Stimulated activated CD8-positive, alpha-beta memory T cell treated with anti-CD3 and anti-CD28 coated beads, Interleukin-7, amount 100 ng/mL, for 1 hour (primary cell): ENCODE results near the gene HSD17B12.
"Not testable (repeated sequence)": the region's sequence is repeated elsewhere in the genome, so short reads cannot be mapped to it uniquely, and the experiment has no call there.

ENCODE experiments used
- DNase-seq, 2 donors: peaks; one replicate each; pipeline ENCODE4 v3.0.0-alpha.2; 2020; ENCODE audit warnings: low read depth in 2 of 2

Gene HSD17B12

GRCh38 chr11:43738600-43739409, 58.3 kb downstream of the HSD17B12 start:
- no peak for DNase-seq

- DNase-seq: no peak
Measured at GRCh38 chr11:43746670-43747069, 66.1 kb downstream of the HSD17B12 start.

- no peak for DNase-seq
Measured at GRCh38 chr11:43747130-43747802, 66.7 kb downstream of the HSD17B12 start.

GRCh38 chr11:43748095-43748494, 67.6 kb downstream of the HSD17B12 start:
- no peak for DNase-seq

GRCh38 chr11:43751726-43752125, 71.2 kb downstream of the HSD17B12 start:
- DNase-seq: no peak

GRCh38 chr11:43756575-43756974, 76.0 kb downstream of the HSD17B12 start:
- no peak for DNase-seq

- no peak for DNase-seq
Measured at GRCh38 chr11:43758927-43759326, 78.4 kb downstream of the HSD17B12 start.

- no peak for DNase-seq
Measured at GRCh38 chr11:43760902-43761301, 80.4 kb downstream of the HSD17B12 start.

- no peak for DNase-seq
Measured at GRCh38 chr11:43765194-43765593, 84.7 kb downstream of the HSD17B12 start.

- DNase-seq: not testable (repeated sequence)
Measured at GRCh38 chr11:43768654-43769053, 88.1 kb downstream of the HSD17B12 start.

GRCh38 chr11:43770173-43770572, 89.6 kb downstream of the HSD17B12 start:
- DNase-seq: no peak

GRCh38 chr11:43772733-43773132, 92.2 kb downstream of the HSD17B12 start:
- DNase-seq: no peak

GRCh38 chr11:43774786-43775185, 94.2 kb downstream of the HSD17B12 start:
- no peak for DNase-seq

- DNase-seq: no peak
Measured at GRCh38 chr11:43779306-43779705, 98.8 kb downstream of the HSD17B12 start.

GRCh38 chr11:43784301-43784700, 103.8 kb downstream of the HSD17B12 start:
- no peak for DNase-seq

- DNase-seq: no peak
Measured at GRCh38 chr11:43784866-43785265, 104.3 kb downstream of the HSD17B12 start.

GRCh38 chr11:43785318-43785717, 104.8 kb downstream of the HSD17B12 start:
- no peak for DNase-seq

- DNase-seq: no peak
Measured at GRCh38 chr11:43786016-43786415, 105.5 kb downstream of the HSD17B12 start.

GRCh38 chr11:43787824-43788223, 107.3 kb downstream of the HSD17B12 start:
- DNase-seq: no peak

GRCh38 chr11:43788421-43788820, 107.9 kb downstream of the HSD17B12 start:
- DNase-seq: no peak

GRCh38 chr11:43789700-43790443, 109.3 kb downstream of the HSD17B12 start:
- no peak for DNase-seq

- no peak for DNase-seq
Measured at GRCh38 chr11:43790444-43790794, 109.9 kb downstream of the HSD17B12 start.

GRCh38 chr11:43797337-43797736, 116.8 kb downstream of the HSD17B12 start:
- no peak for DNase-seq
